Natural killer cell treated with Interleukin-12 subunit alpha and Interleukin-12 subunit beta and Interleukin-15 and Interleukin-18, amount 100 ng/mL, for 72 hours (primary cell): ENCODE measurements around the gene SV2C. TPM values are rescaled to one million over a fixed set of nuclear protein-coding genes. Genes with fewer than 3 reads are reported as not detected.

Experiments used
- ATAC-seq, 2 donors: fragments of 150-1000 bp; cut with Tn5 transposase in 1 of 2; sonication (Bioruptor Pico), chemical (Tn5 transposase) in 1 of 2; 2 replicates each; pipeline ENCODE4 v1.10.0; 2021
- DNase-seq: peaks from one replicate; pipeline ENCODE4 v3.0.0; 2022; ENCODE audit warnings: low spot score
- H3K27ac Mint-ChIP-seq, 2 donors: 1 replicate in 1 of 2; 2 replicates in 1 of 2; pipeline ENCODE4 v1.8.0; 2022; ENCODE audit warnings: mixed read lengths in 2 of 2, mild to moderate bottlenecking in 1 of 2, moderate library complexity in 1 of 2
- H3K27me3 Mint-ChIP-seq, 2 donors: 1 replicate in 1 of 2; 2 replicates in 1 of 2; pipeline ENCODE4 v1.8.0; 2022; ENCODE audit warnings: mixed read lengths in 2 of 2
- H3K36me3 Mint-ChIP-seq: one replicate; pipeline ENCODE4 v1.8.0; 2022; ENCODE audit warnings: mixed read lengths
- H3K4me1 Mint-ChIP-seq, 2 donors: 1 replicate in 1 of 2; 2 replicates in 1 of 2; pipeline ENCODE4 v1.8.0; 2022; ENCODE audit warnings: low read depth in 2 of 2, mixed read lengths in 2 of 2, mild to moderate bottlenecking in 1 of 2
- H3K4me3 Mint-ChIP-seq: one replicate; pipeline ENCODE4 v1.8.0; 2022; ENCODE audit warnings: mixed read lengths
- H3K9me3 Mint-ChIP-seq: 2 replicates; pipeline ENCODE4 v1.8.0; 2022; ENCODE audit warnings: mixed read lengths
- total RNA-seq, 2 donors: library from RNA; stranded (reverse); gene quantifications; one replicate each; pipeline ENCODE4 v1.2.3, GENCODE V29; 2022

SV2C gene
- total RNA-seq, 2 donors from 2014 or later = 0.06 TPM; not detected in 1

DNA sequence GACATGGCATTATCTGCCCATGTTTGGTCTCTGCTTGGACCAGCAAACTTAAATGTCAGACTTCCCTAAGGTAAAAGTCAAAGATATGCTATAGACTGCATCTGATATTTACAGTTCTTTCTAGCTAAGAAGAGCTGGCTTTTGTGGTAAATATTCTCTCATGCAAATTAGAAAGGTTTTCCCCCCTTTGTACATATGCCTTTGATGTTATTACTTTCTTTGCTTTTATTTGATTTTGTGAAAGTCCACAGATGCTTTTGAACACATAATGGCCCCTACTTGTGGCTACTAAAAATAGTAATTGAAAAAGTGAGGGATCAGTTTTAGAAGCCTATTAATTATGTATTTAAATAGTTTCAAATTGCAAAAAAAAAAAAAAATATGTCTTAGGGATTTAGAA is 104.2 kb downstream of the SV2C start:
- ATAC-seq (no peak), DNase-seq (no peak)
- Mint-ChIP-seq H3K27me3 (peaks cover 0 to 2% of the 10 kb centered on the region in 2 donors), H3K4me1 (peaks cover 0 to 6% of the 10 kb centered on the region in 2 donors), H3K4me3 (no peak overlapping the region), H3K36me3 (peaks cover 17% of the 10 kb centered on the region), H3K27ac (no peak overlapping the region), H3K9me3 (peaks cover 3% of the 10 kb centered on the region)

GRCh38 chr5:76190356-76190755 is 107.2 kb downstream of the SV2C start:
- Mint-ChIP-seq H3K9me3 (no peaks in the 10 kb centered on the region), H3K4me1 (no peaks in the 10 kb centered on the region), H3K36me3 (peaks cover 11% of the 10 kb centered on the region), H3K4me3 (no peak overlapping the region), H3K27ac (no peak overlapping the region), H3K27me3 (peaks cover 0 to 6% of the 10 kb centered on the region in 2 donors)
- ATAC-seq = no peak
- no peak for DNase-seq

DNA sequence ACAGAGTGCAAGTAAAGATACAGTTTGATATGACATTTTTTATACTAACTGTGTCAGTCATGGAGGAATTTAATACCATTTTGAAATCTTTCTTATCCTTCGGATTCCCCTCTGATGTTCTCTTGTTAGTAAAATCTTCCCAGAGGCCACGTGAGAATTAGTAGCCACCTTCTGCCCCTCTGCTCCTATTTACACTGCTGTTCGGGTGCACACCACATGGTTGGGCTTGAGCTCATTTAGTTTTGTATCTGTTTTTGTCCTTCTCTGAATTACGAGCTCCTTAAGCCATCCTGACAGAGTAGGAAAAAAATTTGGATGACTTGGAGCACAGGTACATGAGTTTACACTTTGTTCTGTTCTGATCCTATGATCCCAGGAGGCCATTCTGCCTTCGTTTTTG is 109.7 kb downstream of the SV2C start:
- ATAC-seq = no peak
- Mint-ChIP-seq H3K4me3 (no peak overlapping the region), H3K9me3 (no peaks in the 10 kb centered on the region)

DNA sequence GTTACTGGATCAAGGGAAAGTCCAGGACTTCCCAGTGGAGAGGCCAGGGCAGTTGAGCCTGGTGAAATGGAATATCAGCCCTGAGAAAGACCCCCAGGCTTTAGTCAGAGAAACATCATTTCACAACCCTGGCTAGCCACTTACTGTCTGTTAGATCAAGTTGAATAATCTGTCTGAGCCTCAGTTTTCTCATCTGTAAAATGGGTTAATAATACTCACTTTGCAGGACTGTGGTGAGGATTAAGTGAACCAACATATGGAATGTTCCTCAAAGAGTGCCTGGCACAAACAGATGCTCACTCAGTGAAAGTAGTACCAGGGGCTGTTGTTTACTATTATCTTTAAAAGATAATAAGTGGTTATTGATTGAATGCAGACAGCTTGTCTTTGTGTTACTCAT is 110.5 kb downstream of the SV2C start:
- Mint-ChIP-seq H3K27ac (no peak overlapping the region), H3K27me3 (peaks cover 0 to 6% of the 10 kb centered on the region in 2 donors), H3K9me3 (no peaks in the 10 kb centered on the region), H3K36me3 (peaks cover 11% of the 10 kb centered on the region), H3K4me1 (no peaks in the 10 kb centered on the region), H3K4me3 (no peak overlapping the region)
- DNase-seq = no peak
- ATAC-seq = no peak

More for the DNA sequence above, 109.7 kb downstream of the SV2C start:
- DNase-seq = no peak
- peaks cover 0 to 6% of the 10 kb centered on the region in 2 donors for H3K27me3 Mint-ChIP-seq
- H3K4me1 Mint-ChIP-seq = no peaks in the 10 kb centered on the region
- H3K27ac Mint-ChIP-seq = no peak overlapping the region
- H3K36me3 Mint-ChIP-seq = peaks cover 11% of the 10 kb centered on the region

GRCh38 chr5:76194340-76194739 is 111.2 kb downstream of the SV2C start:
- H3K9me3 Mint-ChIP-seq = no peaks in the 10 kb centered on the region
- peaks cover 0 to 6% of the 10 kb centered on the region in 2 donors for H3K27me3 Mint-ChIP-seq
- peaks cover 11% of the 10 kb centered on the region for H3K36me3 Mint-ChIP-seq
- ATAC-seq (no peak), DNase-seq (no peak)
- H3K4me1 Mint-ChIP-seq = peaks cover 0 to 2% of the 10 kb centered on the region in 2 donors
- H3K27ac Mint-ChIP-seq = no peak overlapping the region
- no peak overlapping the region for H3K4me3 Mint-ChIP-seq

GRCh38 chr5:76196457-76196856 is 113.3 kb downstream of the SV2C start:
- DNase-seq (no peak), ATAC-seq (no peak)
- Mint-ChIP-seq H3K36me3 (no peaks in the 10 kb centered on the region), H3K27ac (no peak overlapping the region), H3K27me3 (peaks cover 0 to 6% of the 10 kb centered on the region in 2 donors), H3K4me1 (peaks cover 0 to 5% of the 10 kb centered on the region in 2 donors), H3K4me3 (no peak overlapping the region), H3K9me3 (no peaks in the 10 kb centered on the region)

DNA sequence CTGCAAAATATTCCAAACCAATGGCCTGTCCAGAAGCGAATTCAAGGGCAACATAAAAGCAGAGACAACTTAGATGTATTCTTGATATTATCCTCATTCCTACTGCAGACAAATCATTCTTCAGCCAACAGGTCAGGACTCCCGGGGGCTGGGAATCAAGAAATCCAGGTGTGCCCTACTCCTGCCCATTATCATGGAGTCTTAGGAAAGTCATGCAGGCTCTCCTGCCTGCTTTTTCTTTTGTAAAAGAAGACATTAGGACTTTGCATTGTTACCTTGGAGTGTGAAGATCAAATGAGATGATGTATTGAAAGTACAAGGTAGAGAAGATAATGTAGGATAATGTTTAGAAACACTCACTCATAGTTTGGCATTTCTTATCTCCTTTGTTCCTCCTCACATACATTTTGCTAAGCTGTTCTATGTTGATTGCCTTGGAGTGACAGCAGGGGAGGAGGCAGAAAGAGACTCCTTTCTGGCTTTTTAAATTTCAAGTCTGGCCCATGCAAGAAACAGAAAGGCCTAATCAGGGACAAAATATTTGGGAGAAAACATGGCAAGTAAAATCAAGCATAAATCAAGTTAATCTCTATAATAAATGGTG is 113.8 kb downstream of the SV2C start:
- no peak overlapping the region for H3K4me3 Mint-ChIP-seq
- no peak overlapping the region for H3K27ac Mint-ChIP-seq
- DNase-seq (no peak), ATAC-seq (no peak)
- H3K9me3 Mint-ChIP-seq = no peaks in the 10 kb centered on the region
- H3K4me1 Mint-ChIP-seq = peaks cover 0 to 5% of the 10 kb centered on the region in 2 donors
- H3K27me3 Mint-ChIP-seq = peaks cover 0 to 6% of the 10 kb centered on the region in 2 donors
- H3K36me3 Mint-ChIP-seq = no peaks in the 10 kb centered on the region

DNA sequence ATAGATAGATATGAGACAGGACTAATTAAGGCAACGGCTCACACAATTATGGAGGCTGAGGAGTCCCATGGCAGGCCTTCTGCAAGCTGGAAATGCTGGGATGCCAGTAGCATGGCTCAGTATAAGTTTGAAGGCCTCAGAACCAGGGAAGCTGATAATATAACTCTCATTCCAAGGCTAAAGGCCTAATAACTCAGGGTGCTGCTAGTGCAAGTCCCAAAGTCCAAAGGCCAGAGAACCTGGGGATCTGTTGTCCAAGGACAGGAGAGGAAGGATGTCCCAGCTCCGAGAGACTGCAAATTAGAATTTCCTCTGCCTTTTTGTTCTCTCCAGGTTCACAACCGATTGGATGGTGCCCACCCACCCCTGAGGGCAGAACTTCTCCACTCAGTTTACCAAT is 114.5 kb downstream of the SV2C start:
- Mint-ChIP-seq H3K36me3 (no peaks in the 10 kb centered on the region), H3K4me1 (peaks cover 0 to 5% of the 10 kb centered on the region in 2 donors), H3K4me3 (no peak overlapping the region), H3K9me3 (no peaks in the 10 kb centered on the region), H3K27me3 (peaks cover 0 to 6% of the 10 kb centered on the region in 2 donors), H3K27ac (no peak overlapping the region)
- DNase-seq (no peak), ATAC-seq (no peak)

DNA sequence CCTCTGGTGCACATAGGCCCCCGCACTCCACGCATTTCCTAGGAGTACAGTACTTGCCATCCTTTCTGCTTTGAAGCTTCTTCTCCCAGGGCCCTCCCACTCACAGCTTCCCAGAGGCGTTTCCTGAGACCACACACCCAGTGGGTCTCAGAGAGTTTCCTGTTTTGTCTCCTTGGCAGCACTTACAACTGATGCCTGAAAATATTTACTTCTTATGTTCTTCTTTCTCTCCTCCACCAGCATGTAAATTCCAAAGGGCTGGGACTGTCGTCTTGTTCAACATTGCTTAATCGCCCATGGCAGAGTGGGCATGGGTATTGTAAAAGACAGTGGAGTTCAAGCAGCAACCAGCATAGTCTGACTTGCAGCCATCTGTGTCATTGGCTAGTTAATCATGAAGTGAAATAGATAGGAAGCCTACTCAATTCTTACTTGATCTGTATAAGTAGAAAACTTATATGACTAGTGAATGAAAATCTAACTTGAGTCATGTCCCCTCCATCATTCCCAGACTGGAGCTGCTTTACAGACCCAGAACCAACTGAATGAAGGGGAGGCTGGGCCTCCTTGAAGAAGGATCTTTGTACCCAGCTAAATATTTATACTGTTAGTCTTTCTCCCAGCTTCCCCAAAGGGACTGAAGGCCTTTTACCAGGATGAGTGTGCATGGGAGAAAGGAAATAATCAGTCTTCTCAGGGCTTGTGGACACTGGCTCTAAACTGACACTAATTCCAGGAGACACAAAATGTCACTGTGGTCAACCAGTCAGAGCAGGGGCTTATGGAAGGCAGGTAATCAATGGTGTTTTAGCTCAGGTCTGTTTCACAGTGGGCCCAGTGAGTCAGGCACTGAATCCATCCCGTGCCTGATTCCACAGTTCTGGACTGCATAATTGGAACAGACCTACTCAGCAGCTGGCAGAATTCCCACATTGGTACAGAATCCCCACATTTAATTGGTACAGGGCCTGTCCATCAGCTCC is 116.4 kb downstream of the SV2C start:
- H3K9me3 Mint-ChIP-seq = no peaks in the 10 kb centered on the region
- no peak overlapping the region for H3K27ac Mint-ChIP-seq
- H3K4me3 Mint-ChIP-seq = no peak overlapping the region
- H3K4me1 Mint-ChIP-seq = peaks cover 0 to 5% of the 10 kb centered on the region in 2 donors
- DNase-seq = no peak
- no peaks in the 10 kb centered on the region for H3K36me3 Mint-ChIP-seq
- H3K27me3 Mint-ChIP-seq = peaks cover 0 to 8% of the 10 kb centered on the region in 2 donors
- no peak for ATAC-seq

GRCh38 chr5:76202182-76202581 is 119.0 kb downstream of the SV2C start:
- H3K27ac Mint-ChIP-seq = no peak overlapping the region
- H3K27me3 Mint-ChIP-seq = peaks cover 0 to 3% of the 10 kb centered on the region in 2 donors
- DNase-seq (no peak), ATAC-seq (no peak)
- no peak overlapping the region for H3K4me3 Mint-ChIP-seq
- peaks cover 0 to 5% of the 10 kb centered on the region in 2 donors for H3K4me1 Mint-ChIP-seq
- no peaks in the 10 kb centered on the region for H3K9me3 Mint-ChIP-seq
- no peaks in the 10 kb centered on the region for H3K36me3 Mint-ChIP-seq

DNA sequence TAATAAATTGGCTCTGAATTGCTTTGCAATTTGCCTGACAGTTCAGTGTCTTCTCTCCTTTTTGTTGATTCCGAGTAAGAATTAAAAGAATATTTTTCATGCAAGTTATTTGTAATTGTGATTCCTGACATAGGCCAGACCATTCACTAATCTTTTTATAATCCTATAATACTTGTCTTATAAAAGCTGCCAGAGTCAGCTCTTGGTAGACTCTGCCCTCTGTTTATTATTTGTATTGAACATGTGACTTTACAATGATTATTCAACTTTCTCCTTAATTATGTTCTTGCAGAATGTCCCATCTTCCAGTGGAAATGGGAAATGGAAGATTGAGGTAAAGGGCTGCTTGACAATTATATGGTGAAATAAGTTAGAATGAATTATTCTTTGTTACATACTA is 121.0 kb downstream of the SV2C start:
- H3K27me3 Mint-ChIP-seq = peaks cover 0 to 3% of the 10 kb centered on the region in 2 donors

GRCh38 chr5:76204713-76205112 is 121.5 kb downstream of the SV2C start:
- Mint-ChIP-seq H3K4me3 (no peak overlapping the region), H3K4me1 (no peaks in the 10 kb centered on the region), H3K27me3 (peaks cover 0 to 3% of the 10 kb centered on the region in 2 donors), H3K27ac (no peak overlapping the region), H3K9me3 (no peaks in the 10 kb centered on the region), H3K36me3 (peaks cover under 1% of the 10 kb centered on the region)
- ATAC-seq = no peak
- no peak for DNase-seq

More for the DNA sequence above, 121.0 kb downstream of the SV2C start:
- Mint-ChIP-seq H3K4me1 (peaks cover 0 to 4% of the 10 kb centered on the region in 2 donors), H3K9me3 (no peaks in the 10 kb centered on the region), H3K27ac (no peak overlapping the region), H3K4me3 (no peak overlapping the region), H3K36me3 (no peaks in the 10 kb centered on the region)
- ATAC-seq = no peak
- no peak for DNase-seq

DNA sequence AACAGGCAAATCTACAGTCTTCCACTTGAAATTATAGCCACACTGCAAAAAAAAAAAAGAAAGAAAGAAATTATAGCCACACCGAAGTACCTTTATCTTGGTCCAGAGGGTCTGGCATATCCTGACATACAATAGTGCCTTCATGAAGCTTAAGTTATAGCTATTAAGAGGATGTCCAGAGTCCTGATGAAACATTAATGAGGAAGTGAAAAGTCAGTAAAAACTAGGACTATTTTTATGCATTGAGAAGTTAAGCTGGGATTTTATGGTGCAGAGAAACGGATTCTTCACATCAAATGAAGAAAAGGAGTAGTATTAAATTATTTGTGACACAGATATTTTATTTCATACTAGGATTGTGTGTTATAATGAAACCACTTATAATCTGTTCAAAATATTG is 123.9 kb downstream of the SV2C start:
- no peaks in the 10 kb centered on the region for H3K4me1 Mint-ChIP-seq
- DNase-seq = no peak
- ATAC-seq = no peak
- peaks cover 4% of the 10 kb centered on the region for H3K36me3 Mint-ChIP-seq
- no peak overlapping the region for H3K27ac Mint-ChIP-seq
- H3K4me3 Mint-ChIP-seq = no peak overlapping the region
- H3K27me3 Mint-ChIP-seq = peaks cover 0 to 3% of the 10 kb centered on the region in 2 donors
- H3K9me3 Mint-ChIP-seq = no peaks in the 10 kb centered on the region

GRCh38 chr5:76209297-76209696 is 126.1 kb downstream of the SV2C start:
- DNase-seq (no peak), ATAC-seq (no peak)
- Mint-ChIP-seq H3K36me3 (peaks cover 4% of the 10 kb centered on the region), H3K4me3 (no peak overlapping the region), H3K27ac (no peak overlapping the region), H3K4me1 (no peaks in the 10 kb centered on the region), H3K9me3 (no peaks in the 10 kb centered on the region), H3K27me3 (peaks cover 6 to 13% of the 10 kb centered on the region in 2 donors)
